A673 (cell line): ENCODE measurements around the gene BIRC6. TPM values are rescaled to one million over a fixed set of nuclear protein-coding genes. Genes with fewer than 3 reads are reported as not detected.
A peak's percentile ranks its signal among the peaks of the same experiment; 100 is the strongest.

Experiments used
- BruUV-seq: library from RNA; stranded (reverse); fragments of 400-500 nt; replicated peaks from 2 replicates; lab custom pipeline; 2021; lab: Mats Ljungman, UMichigan
- CTCF ChIA-PET: fragments of 300-600 bp; sonication (Branson Sonifier 250); formaldehyde crosslinking; loops from one replicate; lab custom pipeline; 2022; ENCODE audit warnings: antibody characterized with exemption; lab: Charles Lee
- POLR2A ChIA-PET: fragments of 300-600 bp; sonication (Branson Sonifier 250); formaldehyde crosslinking; loops from one replicate; lab custom pipeline; 2022; ENCODE audit warnings: antibody characterized with exemption; ENCODE audit not compliant: low non-redundant PET; lab: Charles Lee
- DNase-seq: peaks from one replicate; pipeline ENCODE4 v3.0.0-alpha.2; 2015; ENCODE audit warnings: low spot score
- H3K27ac ChIP-seq: fragments of 200-600 bp; sonication (generic); 2 replicates; pipeline ENCODE4 v1.5.1; 2016; ENCODE audit warnings: mixed run types, low read depth, mild to moderate bottlenecking, mixed read lengths, antibody characterized with exemption, low read length; ENCODE audit not compliant: poor library complexity, severe bottlenecking
- H3K27me3 ChIP-seq: fragments of 200-600 bp; sonication (generic); replicated peaks from 2 replicates; pipeline ENCODE4 v1.6.1; 2017; ENCODE audit warnings: mixed run types, low read depth, mild to moderate bottlenecking, mixed read lengths, antibody characterized with exemption, low read length; ENCODE audit not compliant: insufficient read depth, poor library complexity
- H3K36me3 ChIP-seq: fragments of 200-600 bp; sonication (generic); 2 replicates; pipeline ENCODE4 v1.6.1; 2016; ENCODE audit warnings: mixed run types, mild to moderate bottlenecking, mixed read lengths, antibody characterized with exemption, low read length; ENCODE audit not compliant: insufficient read depth, poor library complexity, severe bottlenecking
- H3K4me1 ChIP-seq: fragments of 200-600 bp; sonication (generic); 2 replicates; pipeline ENCODE4 v1.6.1; 2017; ENCODE audit warnings: mixed run types, mild to moderate bottlenecking, mixed read lengths, antibody characterized with exemption, low read length; ENCODE audit not compliant: insufficient read depth, poor library complexity, severe bottlenecking
- H3K4me3 ChIP-seq: fragments of 200-600 bp; sonication (generic); 2 replicates; pipeline ENCODE4 v1.5.1; 2016; ENCODE audit warnings: low read depth, mixed run types, mild to moderate bottlenecking, mixed read lengths, low read length; ENCODE audit not compliant: poor library complexity, severe bottlenecking
- H3K9me3 ChIP-seq: fragments of 200-600 bp; sonication (generic); 2 replicates; pipeline ENCODE4 v1.6.1; 2016; ENCODE audit warnings: mixed run types, low read depth, mild to moderate bottlenecking, mixed read lengths, antibody characterized with exemption, low read length; ENCODE audit not compliant: poor library complexity, severe bottlenecking
- EZH2 ChIP-seq: fragments of 200-600 bp; sonication (generic); IDR thresholded peaks from 2 replicates; pipeline ENCODE4 v1.6.1; 2017; ENCODE audit warnings: borderline replicate concordance, low read depth, mild to moderate bottlenecking, mixed read lengths, antibody characterized with exemption, low read length; ENCODE audit not compliant: poor library complexity, severe bottlenecking
- intact Hi-C: fragments of 100-400 bp; cut with micrococcal nuclease; formaldehyde crosslinking; loops from one replicate; pipeline ENCODE4 v1.10.0; 2022; ENCODE audit not compliant: unreplicated experiment
- total RNA-seq: library from RNA; stranded (reverse); gene quantifications from 2 replicates; pipeline ENCODE4 v1.2.3, GENCODE V29; 2021
- TF ChIP-seq, protein P1 (sequence below): fragments of 300-800, 200-600 bp; sonication (generic); conservative IDR thresholded peaks from 2 replicates; pipeline ENCODE4 v1.5.1; 2017; ENCODE audit warnings: low read depth, mild to moderate bottlenecking, antibody characterized with exemption, low read length, moderate library complexity, mixed read lengths

Gene BIRC6
- total RNA-seq, 1 experiment from 2014 or later, result 75.9 TPM

DNA sequence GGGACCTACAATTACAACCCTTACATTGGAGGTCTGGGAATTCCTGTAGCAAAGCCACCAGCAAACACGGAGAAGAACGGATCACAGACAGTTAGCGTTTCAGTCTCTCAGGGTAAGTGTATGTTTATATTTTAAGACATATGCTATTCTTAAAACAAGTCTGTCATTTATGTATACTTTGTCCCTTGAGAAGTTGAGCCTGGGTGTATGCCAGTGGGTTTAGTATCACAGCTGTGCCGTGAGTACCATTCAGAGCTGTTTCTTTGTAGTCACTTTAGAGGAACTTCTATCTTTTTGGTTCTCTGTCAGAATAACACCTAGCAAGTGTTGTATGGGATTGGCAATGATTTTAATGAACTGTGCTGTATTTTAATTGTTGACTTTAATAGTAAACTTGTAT is 125.6 kb downstream of the BIRC6 start:
- Histone ChIP-seq H3K27me3 (no peaks in the 10 kb centered on the region), H3K4me1 (no peaks in the 10 kb centered on the region), H3K27ac (no peak overlapping the region), H3K4me3 (no peak overlapping the region), H3K36me3 (peaks cover 52% of the 10 kb centered on the region), H3K9me3 (no peaks in the 10 kb centered on the region)
- TF ChIP-seq EZH2, result no peak
- TF ChIP-seq, protein P1, sequence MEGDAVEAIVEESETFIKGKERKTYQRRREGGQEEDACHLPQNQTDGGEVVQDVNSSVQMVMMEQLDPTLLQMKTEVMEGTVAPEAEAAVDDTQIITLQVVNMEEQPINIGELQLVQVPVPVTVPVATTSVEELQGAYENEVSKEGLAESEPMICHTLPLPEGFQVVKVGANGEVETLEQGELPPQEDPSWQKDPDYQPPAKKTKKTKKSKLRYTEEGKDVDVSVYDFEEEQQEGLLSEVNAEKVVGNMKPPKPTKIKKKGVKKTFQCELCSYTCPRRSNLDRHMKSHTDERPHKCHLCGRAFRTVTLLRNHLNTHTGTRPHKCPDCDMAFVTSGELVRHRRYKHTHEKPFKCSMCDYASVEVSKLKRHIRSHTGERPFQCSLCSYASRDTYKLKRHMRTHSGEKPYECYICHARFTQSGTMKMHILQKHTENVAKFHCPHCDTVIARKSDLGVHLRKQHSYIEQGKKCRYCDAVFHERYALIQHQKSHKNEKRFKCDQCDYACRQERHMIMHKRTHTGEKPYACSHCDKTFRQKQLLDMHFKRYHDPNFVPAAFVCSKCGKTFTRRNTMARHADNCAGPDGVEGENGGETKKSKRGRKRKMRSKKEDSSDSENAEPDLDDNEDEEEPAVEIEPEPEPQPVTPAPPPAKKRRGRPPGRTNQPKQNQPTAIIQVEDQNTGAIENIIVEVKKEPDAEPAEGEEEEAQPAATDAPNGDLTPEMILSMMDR, result no peak
- intact Hi-C loops, result no loop called here
- DNase-seq, result no peak
- ChIA-PET POLR2A (no interaction called here), CTCF (no interaction called here)
- BruUV-seq, result no TSS peak

GRCh38 chr2:32484937-32485336 is 128.1 kb downstream of the BIRC6 start:
- peak; percentile 30 for DNase-seq
- no TSS peak for BruUV-seq
- no peak for TF ChIP-seq EZH2
- TF ChIP-seq, protein P1, result no peak
- Histone ChIP-seq H3K27me3 (no peaks in the 10 kb centered on the region), H3K36me3 (peaks cover 51% of the 10 kb centered on the region), H3K4me3 (no peak overlapping the region), H3K27ac (no peak overlapping the region), H3K9me3 (no peaks in the 10 kb centered on the region), H3K4me1 (no peaks in the 10 kb centered on the region)
- intact Hi-C loops, result no loop called here
- ChIA-PET CTCF (no interaction called here), POLR2A (no interaction called here)

GRCh38 chr2:32485399-32485798 is 128.6 kb downstream of the BIRC6 start:
- H3K4me1 ChIP-seq, result no peaks in the 10 kb centered on the region
- CTCF ChIA-PET, result no interaction called here
- H3K27me3 ChIP-seq, result no peaks in the 10 kb centered on the region
- no TSS peak for BruUV-seq
- intact Hi-C loops, result no loop called here
- H3K4me3 ChIP-seq, result no peak overlapping the region
- no peaks in the 10 kb centered on the region for H3K9me3 ChIP-seq
- POLR2A ChIA-PET, result no interaction called here
- no peak for TF ChIP-seq EZH2
- DNase-seq, result no peak
- peaks cover 51% of the 10 kb centered on the region for H3K36me3 ChIP-seq
- no peak overlapping the region for H3K27ac ChIP-seq

DNA sequence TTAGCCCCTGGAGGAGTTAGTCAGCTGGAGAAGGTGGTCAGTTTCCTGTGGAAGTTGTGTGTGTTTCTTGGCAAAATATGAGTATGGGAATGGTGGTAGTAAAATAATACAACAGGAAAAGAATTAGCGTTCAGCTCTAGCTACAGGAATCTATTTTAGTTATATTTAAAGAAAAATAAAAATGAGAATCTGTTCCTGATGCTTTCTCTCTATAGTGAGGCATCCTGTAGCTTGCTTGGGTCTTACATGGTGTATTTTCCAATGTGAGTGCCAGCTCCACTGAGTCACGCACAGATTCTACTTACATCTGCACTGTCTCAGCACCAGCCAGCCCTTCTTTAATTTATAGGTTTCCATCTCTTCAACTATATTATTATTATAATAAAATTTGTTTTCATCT is 132.2 kb downstream of the BIRC6 start:
- no peak for DNase-seq
- peaks cover 31% of the 10 kb centered on the region for H3K36me3 ChIP-seq
- H3K4me3 ChIP-seq, result no peak overlapping the region
- H3K27ac ChIP-seq, result no peak overlapping the region
- BruUV-seq, result no TSS peak
- no peaks in the 10 kb centered on the region for H3K9me3 ChIP-seq
- ChIA-PET CTCF (no interaction called here), POLR2A (no interaction called here)
- no peaks in the 10 kb centered on the region for H3K27me3 ChIP-seq
- TF ChIP-seq, protein P1, result no peak
- no peak for TF ChIP-seq EZH2
- intact Hi-C loops, result no loop called here
- no peaks in the 10 kb centered on the region for H3K4me1 ChIP-seq
